Adrenal gland (tissue), 5 donors: ENCODE data around the gene PGC.

ENCODE experiments used
- POLR2A ChIP-seq, 2 donors: fragments of 450-650 bp; IDR thresholded peaks; one replicate each; pipeline ENCODE4 v1.6.1; 2017; ENCODE audit warnings: antibody characterized with exemption in 2 of 2, mild to moderate bottlenecking in 2 of 2, moderate library complexity in 1 of 2
- TF ChIP-seq, protein P1 (sequence below), 6 experiments: fragments of 450-650 bp in 4 of 6; fragments of 200-600 bp in 2 of 6; sonication (generic) in 1 of 6; IDR thresholded peaks; 1 replicate in 5 of 6; 2 replicates in 1 of 6; pipeline versions ENCODE4 v1.5.1 to v1.8.0; 2016 to 2021; ENCODE audit warnings: antibody characterized with exemption in 6 of 6, mild to moderate bottlenecking in 2 of 6, moderate library complexity in 1 of 6
- donor health status: DM: no; HTN: no; CAD: no.

DNA sequence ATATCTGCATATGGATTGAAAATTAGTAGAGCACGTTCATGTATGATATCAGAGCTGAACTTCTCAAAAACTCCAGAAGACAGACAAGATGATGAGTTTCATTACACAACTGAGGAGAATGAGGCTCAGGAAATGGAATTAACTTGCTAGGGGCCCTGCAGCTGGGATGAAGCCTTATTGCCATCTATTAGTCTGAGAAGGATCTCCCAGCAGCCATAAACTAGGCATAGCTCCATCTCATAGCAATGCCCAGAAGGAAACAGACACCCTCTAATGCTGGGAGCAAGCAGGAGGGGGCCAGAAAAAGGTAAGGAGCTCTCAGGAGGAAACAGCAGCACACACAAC, 29.8 kb downstream of the PGC start:
- TF ChIP-seq, protein P1, sequence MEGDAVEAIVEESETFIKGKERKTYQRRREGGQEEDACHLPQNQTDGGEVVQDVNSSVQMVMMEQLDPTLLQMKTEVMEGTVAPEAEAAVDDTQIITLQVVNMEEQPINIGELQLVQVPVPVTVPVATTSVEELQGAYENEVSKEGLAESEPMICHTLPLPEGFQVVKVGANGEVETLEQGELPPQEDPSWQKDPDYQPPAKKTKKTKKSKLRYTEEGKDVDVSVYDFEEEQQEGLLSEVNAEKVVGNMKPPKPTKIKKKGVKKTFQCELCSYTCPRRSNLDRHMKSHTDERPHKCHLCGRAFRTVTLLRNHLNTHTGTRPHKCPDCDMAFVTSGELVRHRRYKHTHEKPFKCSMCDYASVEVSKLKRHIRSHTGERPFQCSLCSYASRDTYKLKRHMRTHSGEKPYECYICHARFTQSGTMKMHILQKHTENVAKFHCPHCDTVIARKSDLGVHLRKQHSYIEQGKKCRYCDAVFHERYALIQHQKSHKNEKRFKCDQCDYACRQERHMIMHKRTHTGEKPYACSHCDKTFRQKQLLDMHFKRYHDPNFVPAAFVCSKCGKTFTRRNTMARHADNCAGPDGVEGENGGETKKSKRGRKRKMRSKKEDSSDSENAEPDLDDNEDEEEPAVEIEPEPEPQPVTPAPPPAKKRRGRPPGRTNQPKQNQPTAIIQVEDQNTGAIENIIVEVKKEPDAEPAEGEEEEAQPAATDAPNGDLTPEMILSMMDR (IDR thresholded peaks at IDR 0.05): no peak
- TF ChIP-seq POLR2A (IDR thresholded peaks at IDR 0.05): no peak
